Karpas-422 (cell line): Measurements from ENCODE around the gene TEX9. TPM values are rescaled to one million over a fixed set of nuclear protein-coding genes. Genes with fewer than 3 reads are reported as not detected.
A peak's percentile ranks its signal among the peaks of the same experiment; 100 is the strongest.
"Not testable (repeated sequence)": the region's sequence is repeated elsewhere in the genome, so short reads cannot be mapped to it uniquely, and the experiment has no call there.

Source experiments
- DNase-seq: peaks from one replicate; pipeline ENCODE4 v3.0.0-alpha.2; 2015
- H2AFZ ChIP-seq: fragments of 200-600 bp; sonication (generic); 2 replicates; pipeline ENCODE4 v1.6.1; 2014; ENCODE audit warnings: antibody characterized with exemption, low read length, mixed read lengths
- H3K27ac ChIP-seq: fragments of 200-600 bp; sonication (generic); 2 replicates; pipeline ENCODE4 v1.5.1; 2014; ENCODE audit warnings: mild to moderate bottlenecking, low read length, moderate library complexity
- H3K27me3 ChIP-seq: fragments of 200-600 bp; sonication (generic); 2 replicates; pipeline ENCODE4 v1.6.1; 2014; ENCODE audit warnings: low read length, mixed read lengths
- H3K36me3 ChIP-seq: fragments of 200-600 bp; sonication (generic); 2 replicates; pipeline ENCODE4 v1.6.1; 2014; ENCODE audit warnings: low read length, mixed read lengths; ENCODE audit not compliant: insufficient read depth
- H3K4me1 ChIP-seq: fragments of 200-600 bp; sonication (generic); 2 replicates; pipeline ENCODE4 v1.6.1; 2014; ENCODE audit warnings: mild to moderate bottlenecking, low read length, mixed read lengths
- H3K4me2 ChIP-seq: fragments of 200-600 bp; sonication (generic); 2 replicates; pipeline ENCODE4 v1.6.1; 2014; ENCODE audit warnings: low read length, low read depth, mild to moderate bottlenecking; ENCODE audit not compliant: poor library complexity, severe bottlenecking
- H3K4me3 ChIP-seq: fragments of 200-600 bp; sonication (generic); 2 replicates; pipeline ENCODE4 v1.5.1; 2014; ENCODE audit warnings: mild to moderate bottlenecking, antibody characterized with exemption, low read length, mixed read lengths
- H3K79me2 ChIP-seq: fragments of 200-600 bp; sonication (generic); 2 replicates; pipeline ENCODE4 v1.6.1; 2014; ENCODE audit warnings: mild to moderate bottlenecking, low read length, mixed read lengths
- H3K9ac ChIP-seq: fragments of 200-600 bp; sonication (generic); 2 replicates; pipeline ENCODE4 v1.6.0; 2014; ENCODE audit warnings: low read length
- H3K9me2 ChIP-seq: fragments of 200-600 bp; sonication (generic), shearing (Covaris generic); replicated peaks from 2 replicates; pipeline ENCODE4 v1.6.0; 2014; ENCODE audit warnings: mild to moderate bottlenecking, low read length, moderate library complexity; ENCODE audit not compliant: insufficient read depth
- H3K9me3 ChIP-seq: fragments of 300-700, 200-600 bp; sonication (generic); 2 replicates; pipeline ENCODE4 v1.6.1; 2014; ENCODE audit warnings: low read length, mixed read lengths
- H4K20me1 ChIP-seq: fragments of 200-600 bp; sonication (generic); 2 replicates; pipeline ENCODE4 v1.6.1; 2014; ENCODE audit warnings: mild to moderate bottlenecking, antibody characterized with exemption, low read length, low read depth; ENCODE audit not compliant: insufficient read depth
- total RNA-seq: library from RNA; depleted of rRNA; stranded (reverse); fragments of >200 nt; shearing (Covaris generic); gene quantifications from 2 replicates; pipeline ENCODE4 v1.2.3, GENCODE V29; 2014; ENCODE audit warnings: low replicate concordance

The TEX9 gene
- total RNA-seq, 1 experiment from 2014 or later, result 8.9 TPM

GRCh38 chr15:56371495-56372147 is 6.4 kb downstream of the TEX9 start:
- no peak overlapping the region for H3K27ac ChIP-seq
- DNase-seq, result no peak

GRCh38 chr15:56374693-56375092 is 9.5 kb downstream of the TEX9 start:
- H3K79me2 ChIP-seq, H3K9me3 ChIP-seq, H4K20me1 ChIP-seq, H3K4me1 ChIP-seq, H3K36me3 ChIP-seq, H2AFZ ChIP-seq, H3K4me2 ChIP-seq, H3K27me3 ChIP-seq, H3K27ac ChIP-seq, H3K9ac ChIP-seq, H3K9me2 ChIP-seq, H3K4me3 ChIP-seq: not testable (repeated sequence)
- peak; percentile 21 for DNase-seq

More at GRCh38 chr15:56371495-56372147, 6.4 kb downstream of the TEX9 start:
- Histone ChIP-seq H3K9me2 (no peaks in the 10 kb centered on the region), H3K4me2 (no peak overlapping the region), H3K27me3 (no peaks in the 10 kb centered on the region), H2AFZ (no peak overlapping the region), H3K4me1 (peaks cover 19% of the 10 kb centered on the region), H3K9me3 (no peaks in the 10 kb centered on the region), H3K9ac (no peak overlapping the region), H3K36me3 (no peaks in the 10 kb centered on the region), H3K79me2 (no peaks in the 10 kb centered on the region), H4K20me1 (no peaks in the 10 kb centered on the region), H3K4me3 (no peak overlapping the region)

GRCh38 chr15:56377822-56378221 is 12.6 kb downstream of the TEX9 start:
- not testable (repeated sequence) for H3K27ac ChIP-seq, H3K36me3 ChIP-seq, H3K27me3 ChIP-seq, H3K79me2 ChIP-seq, H4K20me1 ChIP-seq, H3K9me3 ChIP-seq, H3K4me3 ChIP-seq, H2AFZ ChIP-seq, DNase-seq, H3K9ac ChIP-seq, H3K9me2 ChIP-seq, H3K4me2 ChIP-seq, H3K4me1 ChIP-seq

- H3K4me3 ChIP-seq, result no peak overlapping the region
- H3K4me2 ChIP-seq, result no peak overlapping the region
- H3K27me3 ChIP-seq, result no peaks in the 10 kb centered on the region
- H3K36me3 ChIP-seq, result 0 out of 2 replicates have a peak, but pooled peaks cover 3% of the 10 kb centered on the region
- DNase-seq, result no peak
- H3K79me2 ChIP-seq, result no peaks in the 10 kb centered on the region
- no peaks in the 10 kb centered on the region; the same call in 1 of the 2 replicates for H3K9me2 ChIP-seq
- H3K4me1 ChIP-seq, result no peaks in the 10 kb centered on the region
- no peaks in the 10 kb centered on the region; the same call in 1 of the 2 replicates for H3K9me3 ChIP-seq
- H3K27ac ChIP-seq, result no peak overlapping the region
- no peak overlapping the region for H3K9ac ChIP-seq
- no peak overlapping the region for H2AFZ ChIP-seq
- H4K20me1 ChIP-seq, result no peaks in the 10 kb centered on the region
Observed at GRCh38 chr15:56383010-56383409, 17.8 kb downstream of the TEX9 start.

GRCh38 chr15:56385908-56386307 is 20.7 kb downstream of the TEX9 start:
- Histone ChIP-seq H2AFZ (no peak overlapping the region), H3K9ac (no peak overlapping the region), H3K27ac (no peak overlapping the region), H3K36me3 (0 out of 2 replicates have a peak, but pooled peaks cover 3% of the 10 kb centered on the region), H3K9me2 (no peaks in the 10 kb centered on the region), H3K4me3 (no peak overlapping the region), H3K9me3 (no peaks in the 10 kb centered on the region), H3K27me3 (no peaks in the 10 kb centered on the region), H3K4me2 (no peak overlapping the region), H3K79me2 (no peaks in the 10 kb centered on the region), H3K4me1 (no peaks in the 10 kb centered on the region), H4K20me1 (no peaks in the 10 kb centered on the region)
- peak; percentile 6 for DNase-seq

- Histone ChIP-seq H2AFZ (no peak overlapping the region), H3K9ac (no peak overlapping the region), H3K4me3 (no peak overlapping the region), H3K9me2 (no peaks in the 10 kb centered on the region), H3K9me3 (no peaks in the 10 kb centered on the region), H3K27me3 (no peaks in the 10 kb centered on the region), H3K4me2 (no peak overlapping the region), H4K20me1 (no peaks in the 10 kb centered on the region), H3K36me3 (0 out of 2 replicates have a peak, but pooled peaks cover 3% of the 10 kb centered on the region), H3K4me1 (no peaks in the 10 kb centered on the region; the same call in 1 of the 2 replicates), H3K79me2 (no peaks in the 10 kb centered on the region), H3K27ac (no peak overlapping the region)
- peak; percentile 29 for DNase-seq
Observed at GRCh38 chr15:56390739-56391267, 25.6 kb downstream of the TEX9 start.

- Histone ChIP-seq H3K4me3 (no peak overlapping the region), H3K36me3 (no peaks in the 10 kb centered on the region), H3K27ac (no peak overlapping the region), H3K9me3 (no peaks in the 10 kb centered on the region), H2AFZ (no peak overlapping the region), H3K4me1 (no peaks in the 10 kb centered on the region; the same call in 1 of the 2 replicates), H4K20me1 (no peaks in the 10 kb centered on the region), H3K9ac (no peak overlapping the region), H3K9me2 (no peaks in the 10 kb centered on the region), H3K4me2 (no peak overlapping the region), H3K79me2 (no peaks in the 10 kb centered on the region), H3K27me3 (no peaks in the 10 kb centered on the region)
- DNase-seq, result no peak
Observed at GRCh38 chr15:56393277-56393676, 28.1 kb downstream of the TEX9 start.

GRCh38 chr15:56394909-56395308 is 29.7 kb downstream of the TEX9 start:
- H2AFZ ChIP-seq, result no peak overlapping the region
- H3K4me1 ChIP-seq, result no peaks in the 10 kb centered on the region; the same call in 1 of the 2 replicates
- H3K79me2 ChIP-seq, result no peaks in the 10 kb centered on the region
- no peaks in the 10 kb centered on the region for H3K27me3 ChIP-seq
- H3K4me3 ChIP-seq, result no peak overlapping the region
- no peaks in the 10 kb centered on the region for H3K36me3 ChIP-seq
- H3K9ac ChIP-seq, result no peak overlapping the region
- H3K4me2 ChIP-seq, result no peak overlapping the region
- H4K20me1 ChIP-seq, result no peaks in the 10 kb centered on the region
- H3K27ac ChIP-seq, result no peak overlapping the region
- no peak for DNase-seq
- H3K9me3 ChIP-seq, result no peaks in the 10 kb centered on the region
- H3K9me2 ChIP-seq, result no peaks in the 10 kb centered on the region
